ENCODE measurements around the gene TBC1D4. TPM values are rescaled to one million over a fixed set of nuclear protein-coding genes. Genes with fewer than 3 reads are reported as not detected.

Gene TBC1D4
- total RNA-seq, 1 donor from 2014 or later: 4.8 TPM

- peaks cover 3% of the 10 kb centered on the region for H3K9me3 Mint-ChIP-seq (ENCODE audit: unreplicated experiment)
- no peak for DNase-seq
- H3K4me1 Mint-ChIP-seq (ENCODE audit: low read depth, unreplicated experiment): no peaks in the 10 kb centered on the region
- peaks cover 3% of the 10 kb centered on the region for H3K27me3 Mint-ChIP-seq (ENCODE audit: unreplicated experiment)
- no peaks in the 10 kb centered on the region for H3K36me3 Mint-ChIP-seq (ENCODE audit: unreplicated experiment)
- TF ChIP-seq, protein P1, sequence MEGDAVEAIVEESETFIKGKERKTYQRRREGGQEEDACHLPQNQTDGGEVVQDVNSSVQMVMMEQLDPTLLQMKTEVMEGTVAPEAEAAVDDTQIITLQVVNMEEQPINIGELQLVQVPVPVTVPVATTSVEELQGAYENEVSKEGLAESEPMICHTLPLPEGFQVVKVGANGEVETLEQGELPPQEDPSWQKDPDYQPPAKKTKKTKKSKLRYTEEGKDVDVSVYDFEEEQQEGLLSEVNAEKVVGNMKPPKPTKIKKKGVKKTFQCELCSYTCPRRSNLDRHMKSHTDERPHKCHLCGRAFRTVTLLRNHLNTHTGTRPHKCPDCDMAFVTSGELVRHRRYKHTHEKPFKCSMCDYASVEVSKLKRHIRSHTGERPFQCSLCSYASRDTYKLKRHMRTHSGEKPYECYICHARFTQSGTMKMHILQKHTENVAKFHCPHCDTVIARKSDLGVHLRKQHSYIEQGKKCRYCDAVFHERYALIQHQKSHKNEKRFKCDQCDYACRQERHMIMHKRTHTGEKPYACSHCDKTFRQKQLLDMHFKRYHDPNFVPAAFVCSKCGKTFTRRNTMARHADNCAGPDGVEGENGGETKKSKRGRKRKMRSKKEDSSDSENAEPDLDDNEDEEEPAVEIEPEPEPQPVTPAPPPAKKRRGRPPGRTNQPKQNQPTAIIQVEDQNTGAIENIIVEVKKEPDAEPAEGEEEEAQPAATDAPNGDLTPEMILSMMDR (IDR thresholded peaks at IDR 0.05; ENCODE audit: partially characterized antibody, unreplicated experiment): no peak
- no peak overlapping the region for H3K27ac Mint-ChIP-seq (ENCODE audit: unreplicated experiment)
- no peak overlapping the region for H3K4me3 Mint-ChIP-seq (ENCODE audit: unreplicated experiment)
These were observed 4.4 kb upstream of the TBC1D4 start for GRCh38 chr13:75486146-75487062.

- peaks cover 3% of the 10 kb centered on the region for H3K4me1 Mint-ChIP-seq (ENCODE audit: low read depth, unreplicated experiment)
- TF ChIP-seq, protein P1 (IDR thresholded peaks at IDR 0.05; ENCODE audit: partially characterized antibody, unreplicated experiment): no peak
- DNase-seq: no peak
- peaks cover 3% of the 10 kb centered on the region for H3K9me3 Mint-ChIP-seq (ENCODE audit: unreplicated experiment)
- H3K36me3 Mint-ChIP-seq (ENCODE audit: unreplicated experiment): no peaks in the 10 kb centered on the region
- no peak overlapping the region for H3K4me3 Mint-ChIP-seq (ENCODE audit: unreplicated experiment)
- peaks cover 6% of the 10 kb centered on the region for H3K27me3 Mint-ChIP-seq (ENCODE audit: unreplicated experiment)
- no peak overlapping the region for H3K27ac Mint-ChIP-seq (ENCODE audit: unreplicated experiment)
These were observed 3.5 kb upstream of the TBC1D4 start for GRCh38 chr13:75485286-75486062.

- H3K27me3 Mint-ChIP-seq (ENCODE audit: unreplicated experiment): peaks cover 7% of the 10 kb centered on the region
- H3K4me1 Mint-ChIP-seq (ENCODE audit: low read depth, unreplicated experiment): peaks cover 4% of the 10 kb centered on the region
- no peak overlapping the region for H3K27ac Mint-ChIP-seq (ENCODE audit: unreplicated experiment)
- TF ChIP-seq, protein P1 (IDR thresholded peaks at IDR 0.05; ENCODE audit: partially characterized antibody, unreplicated experiment): peak; percentile 1
- H3K4me3 Mint-ChIP-seq (ENCODE audit: unreplicated experiment): peak overlapping the region; percentile 89
- no peaks in the 10 kb centered on the region for H3K36me3 Mint-ChIP-seq (ENCODE audit: unreplicated experiment)
- peaks cover 3% of the 10 kb centered on the region for H3K9me3 Mint-ChIP-seq (ENCODE audit: unreplicated experiment)
- no peak for DNase-seq
These were observed 781 bp upstream of the TBC1D4 start for GRCh38 chr13:75482820-75483079.

- H3K36me3 Mint-ChIP-seq (ENCODE audit: unreplicated experiment): no peaks in the 10 kb centered on the region
- H3K4me1 Mint-ChIP-seq (ENCODE audit: low read depth, unreplicated experiment): peaks cover 4% of the 10 kb centered on the region
- TF ChIP-seq, protein P1 (IDR thresholded peaks at IDR 0.05; ENCODE audit: partially characterized antibody, unreplicated experiment): no peak
- peaks cover 3% of the 10 kb centered on the region for H3K9me3 Mint-ChIP-seq (ENCODE audit: unreplicated experiment)
- H3K27me3 Mint-ChIP-seq (ENCODE audit: unreplicated experiment): peaks cover 7% of the 10 kb centered on the region
- no peak overlapping the region for H3K27ac Mint-ChIP-seq (ENCODE audit: unreplicated experiment)
- DNase-seq: peak; percentile 60
- H3K4me3 Mint-ChIP-seq (ENCODE audit: unreplicated experiment): peak overlapping the region; percentile 96
These were observed 546 bp downstream of the TBC1D4 start for GRCh38 chr13:75481176-75482069.

All from glutamatergic neuron (in vitro differentiated cells).